CD14-positive monocyte (primary cell): ENCODE results near the gene MXRA8. TPM values are rescaled to one million over a fixed set of nuclear protein-coding genes. Genes with fewer than 3 reads are reported as not detected.

Experiments used
- DNase-seq, 3 donors: peaks; one replicate each; pipeline ENCODE4 v3.0.0-alpha.2; 2011 to 2022
- H2AFZ ChIP-seq: 2 replicates; pipeline ENCODE4 v1.6.0; 2012; ENCODE audit warnings: mild to moderate bottlenecking, low read depth, low read length, inconsistent platforms; ENCODE audit not compliant: insufficient read depth, poor library complexity, severe bottlenecking
- H3K27ac ChIP-seq, 2 donors: 1 replicate in 1 of 2; 2 replicates in 1 of 2; pipeline ENCODE4 v1.5.1; 2012 to 2013; ENCODE audit warnings: low read length in 2 of 2, control low read depth in 1 of 2, inconsistent platforms in 1 of 2, low read depth in 1 of 2, mild to moderate bottlenecking in 1 of 2
- H3K27me3 ChIP-seq, 2 donors: one replicate each; pipeline versions ENCODE4 v1.6.0 to v1.6.1; 2011 to 2013; ENCODE audit warnings: low read length in 2 of 2; ENCODE audit not compliant: control insufficient read depth in 2 of 2, insufficient read depth in 2 of 2
- H3K36me3 ChIP-seq, 2 donors: replicated peaks in 1 of 2; 1 replicate in 1 of 2; 2 replicates in 1 of 2; pipeline versions ENCODE4 v1.5.1 to v1.6.1; 2012 to 2013; ENCODE audit warnings: low read length in 2 of 2, control low read depth in 1 of 2, inconsistent platforms in 1 of 2, mild to moderate bottlenecking in 1 of 2; ENCODE audit not compliant: insufficient read depth in 2 of 2, control insufficient read depth in 1 of 2
- H3K4me1 ChIP-seq, 2 donors: 1 replicate in 1 of 2; 2 replicates in 1 of 2; pipeline versions ENCODE4 v1.5.1 to v1.6.1; 2012 to 2013; ENCODE audit warnings: low read length in 2 of 2, control low read depth in 1 of 2, inconsistent platforms in 1 of 2, mild to moderate bottlenecking in 1 of 2, moderate library complexity in 1 of 2; ENCODE audit not compliant: insufficient read depth in 2 of 2, control insufficient read depth in 1 of 2
- H3K4me2 ChIP-seq: replicated peaks from 2 replicates; pipeline ENCODE3; 2012; ENCODE audit warnings: low read length, moderate library complexity, mild to moderate bottlenecking; ENCODE audit not compliant: poor library complexity, severe bottlenecking; ENCODE audit errors: extremely low read depth
- H3K4me3 ChIP-seq, 3 experiments: fragments of 200-600 bp in 1 of 3; sonication (generic) in 1 of 3; replicated peaks in 1 of 3; 1 replicate in 2 of 3; 2 replicates in 1 of 3; pipeline ENCODE4 v1.5.1; 2011 to 2013; ENCODE audit warnings: low read length in 3 of 3, mild to moderate bottlenecking in 3 of 3, control low read depth in 2 of 3, low read depth in 2 of 3, inconsistent platforms in 1 of 3, moderate library complexity in 1 of 3
- H3K79me2 ChIP-seq: 2 replicates; pipeline ENCODE4 v1.6.0; 2012; ENCODE audit warnings: mild to moderate bottlenecking, control low read depth, inconsistent platforms, low read length, moderate library complexity; ENCODE audit not compliant: insufficient read depth
- H3K9ac ChIP-seq: 2 replicates; pipeline ENCODE4 v1.6.0; 2017; ENCODE audit warnings: low read length, mild to moderate bottlenecking; ENCODE audit not compliant: insufficient read depth, poor library complexity, severe bottlenecking
- H3K9me3 ChIP-seq, 2 donors: replicated peaks in 1 of 2; 1 replicate in 1 of 2; 2 replicates in 1 of 2; pipeline versions ENCODE4 v1.5.1 to v1.6.1; 2012 to 2013; ENCODE audit warnings: low read length in 2 of 2, control low read depth in 1 of 2; ENCODE audit not compliant: control insufficient read depth in 1 of 2, insufficient read depth in 1 of 2
- H4K20me1 ChIP-seq: 2 replicates; pipeline ENCODE4 v1.6.0; 2012; ENCODE audit warnings: mild to moderate bottlenecking, low read length, control low read depth, moderate library complexity; ENCODE audit not compliant: insufficient read depth
- H3K27ac Mint-ChIP-seq, 7 donors: one replicate each; pipeline ENCODE4 v1.8.0; 2020; ENCODE audit warnings: mild to moderate bottlenecking in 7 of 7, mixed read lengths in 7 of 7, moderate library complexity in 6 of 7, inconsistent platforms in 2 of 7
- H3K27me3 Mint-ChIP-seq, 3 donors: one replicate each; pipeline ENCODE4 v1.8.0; 2021 to 2022; ENCODE audit warnings: low read depth in 3 of 3, mild to moderate bottlenecking in 3 of 3, mixed read lengths in 3 of 3, moderate library complexity in 3 of 3, inconsistent platforms in 1 of 3
- H3K36me3 Mint-ChIP-seq, 2 donors: one replicate each; pipeline ENCODE4 v1.8.0; 2020; ENCODE audit warnings: mixed read lengths in 2 of 2, inconsistent platforms in 1 of 2, mild to moderate bottlenecking in 1 of 2
- H3K4me1 Mint-ChIP-seq: one replicate; pipeline ENCODE4 v1.8.0; 2020; ENCODE audit warnings: mild to moderate bottlenecking, mixed read lengths
- H3K4me3 Mint-ChIP-seq, 2 donors: one replicate each; pipeline ENCODE4 v1.8.0; 2020; ENCODE audit warnings: mild to moderate bottlenecking in 2 of 2, mixed read lengths in 2 of 2, moderate library complexity in 1 of 2
- H3K9me3 Mint-ChIP-seq, 7 donors: one replicate each; pipeline ENCODE4 v1.8.0; 2020 to 2022; ENCODE audit warnings: mixed read lengths in 7 of 7, mild to moderate bottlenecking in 6 of 7, moderate library complexity in 6 of 7, inconsistent platforms in 2 of 7
- WGBS: methylation state at CpG from one replicate; pipeline ENCODE4 v1.1.5; 2013; ENCODE audit warnings: missing lambda C conversion rate; ENCODE audit not compliant: insufficient coverage; 5-methylcytosine and 5-hydroxymethylcytosine counted together
- intact Hi-C, 2 donors: fragments of 100-400 bp; cut with micrococcal nuclease; formaldehyde crosslinking; loops; one replicate each; pipeline versions ENCODE4 v1.15.0 to v1.15.1; 2023
- polyA plus RNA-seq, 3 donors: library from polyadenylated mRNA; depleted of rRNA in 1 of 3; unstranded in 2 of 3; stranded (reverse) in 1 of 3; fragments of 300-500 nt in 2 of 3; fragments of >200 nt in 1 of 3; fragmentation: Illumina TruSeq in 2 of 3; gene quantifications; 1 replicate in 2 of 3; 2 replicates in 1 of 3; pipeline ENCODE4 v1.2.3, GENCODE V29; 2012 to 2021
- TF ChIP-seq, protein P1 (sequence below): fragments of 200-600 bp; IDR thresholded peaks from one replicate; pipeline ENCODE4 v1.8.0; 2022; ENCODE audit warnings: antibody characterized with exemption, mild to moderate bottlenecking

The MXRA8 gene
- polyA plus RNA-seq, 3 donors = not detected

DNA sequence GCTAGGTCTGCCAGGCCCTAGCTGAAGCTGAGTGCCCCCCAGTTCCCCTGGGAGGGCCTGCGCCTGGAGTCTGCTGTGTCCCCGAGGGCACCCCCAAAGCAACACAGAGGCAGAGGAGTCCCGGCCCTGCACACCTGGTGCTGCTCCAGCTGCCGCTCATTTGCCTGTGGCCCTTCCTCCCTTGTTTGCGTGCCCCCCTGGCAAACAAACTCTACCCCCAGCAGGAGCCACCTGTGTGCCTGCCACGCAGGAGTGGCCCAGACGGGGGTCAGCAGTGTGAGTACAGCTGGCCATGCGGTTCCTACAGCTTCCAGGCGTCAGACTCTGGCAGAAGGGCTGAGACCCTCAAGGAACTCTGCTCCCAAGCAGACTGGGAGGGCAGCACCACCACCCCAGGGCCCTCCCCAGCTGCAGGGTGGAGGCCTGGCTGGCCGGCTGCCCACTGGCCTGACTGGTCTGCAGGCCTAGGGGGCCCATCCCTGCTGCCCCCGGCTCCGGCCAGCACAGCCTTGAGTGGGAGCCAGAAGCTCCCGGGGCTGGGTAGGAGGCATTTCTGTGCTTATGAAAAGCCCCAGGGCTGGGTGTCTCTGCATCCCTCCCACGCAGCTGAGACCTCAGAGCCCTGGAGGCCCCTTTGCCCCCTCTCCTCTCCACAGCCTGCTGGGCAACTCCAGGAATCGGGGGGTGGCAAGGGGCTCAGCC is 27.8 kb downstream of the MXRA8 start:
- DNase-seq = no peak
- Histone ChIP-seq H4K20me1 (peaks cover 10% of the 10 kb centered on the region), H3K4me1 (peaks cover 8 to 9% of the 10 kb centered on the region in 2 donors), H3K9me3 (no peaks in the 10 kb centered on the region), H3K4me3 (no peak overlapping the region), H2AFZ (no peak overlapping the region), H3K27ac (no peak overlapping the region), H3K27me3 (no peaks in the 10 kb centered on the region), H3K79me2 (peaks cover 12% of the 10 kb centered on the region), H3K36me3 (peaks cover 7 to 12% of the 10 kb centered on the region in 2 donors), H3K9ac (no peak overlapping the region), H3K4me2 (no peak overlapping the region)
- 93% methylated on average over 15 of the region's 15 CpGs for WGBS
- peaks cover 0 to 3% (median 0%) of the 10 kb centered on the region in 7 donors for H3K9me3 Mint-ChIP-seq
- intact Hi-C loops = no loop called here
- no peaks in the 10 kb centered on the region for H3K27me3 Mint-ChIP-seq
- peaks cover 8% of the 10 kb centered on the region for H3K4me1 Mint-ChIP-seq
- TF ChIP-seq, protein P1, sequence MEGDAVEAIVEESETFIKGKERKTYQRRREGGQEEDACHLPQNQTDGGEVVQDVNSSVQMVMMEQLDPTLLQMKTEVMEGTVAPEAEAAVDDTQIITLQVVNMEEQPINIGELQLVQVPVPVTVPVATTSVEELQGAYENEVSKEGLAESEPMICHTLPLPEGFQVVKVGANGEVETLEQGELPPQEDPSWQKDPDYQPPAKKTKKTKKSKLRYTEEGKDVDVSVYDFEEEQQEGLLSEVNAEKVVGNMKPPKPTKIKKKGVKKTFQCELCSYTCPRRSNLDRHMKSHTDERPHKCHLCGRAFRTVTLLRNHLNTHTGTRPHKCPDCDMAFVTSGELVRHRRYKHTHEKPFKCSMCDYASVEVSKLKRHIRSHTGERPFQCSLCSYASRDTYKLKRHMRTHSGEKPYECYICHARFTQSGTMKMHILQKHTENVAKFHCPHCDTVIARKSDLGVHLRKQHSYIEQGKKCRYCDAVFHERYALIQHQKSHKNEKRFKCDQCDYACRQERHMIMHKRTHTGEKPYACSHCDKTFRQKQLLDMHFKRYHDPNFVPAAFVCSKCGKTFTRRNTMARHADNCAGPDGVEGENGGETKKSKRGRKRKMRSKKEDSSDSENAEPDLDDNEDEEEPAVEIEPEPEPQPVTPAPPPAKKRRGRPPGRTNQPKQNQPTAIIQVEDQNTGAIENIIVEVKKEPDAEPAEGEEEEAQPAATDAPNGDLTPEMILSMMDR = no peak
- no peak overlapping the region for H3K27ac Mint-ChIP-seq
- H3K36me3 Mint-ChIP-seq = peaks cover 4 to 19% of the 10 kb centered on the region in 2 donors
- H3K4me3 Mint-ChIP-seq = no peak overlapping the region

DNA sequence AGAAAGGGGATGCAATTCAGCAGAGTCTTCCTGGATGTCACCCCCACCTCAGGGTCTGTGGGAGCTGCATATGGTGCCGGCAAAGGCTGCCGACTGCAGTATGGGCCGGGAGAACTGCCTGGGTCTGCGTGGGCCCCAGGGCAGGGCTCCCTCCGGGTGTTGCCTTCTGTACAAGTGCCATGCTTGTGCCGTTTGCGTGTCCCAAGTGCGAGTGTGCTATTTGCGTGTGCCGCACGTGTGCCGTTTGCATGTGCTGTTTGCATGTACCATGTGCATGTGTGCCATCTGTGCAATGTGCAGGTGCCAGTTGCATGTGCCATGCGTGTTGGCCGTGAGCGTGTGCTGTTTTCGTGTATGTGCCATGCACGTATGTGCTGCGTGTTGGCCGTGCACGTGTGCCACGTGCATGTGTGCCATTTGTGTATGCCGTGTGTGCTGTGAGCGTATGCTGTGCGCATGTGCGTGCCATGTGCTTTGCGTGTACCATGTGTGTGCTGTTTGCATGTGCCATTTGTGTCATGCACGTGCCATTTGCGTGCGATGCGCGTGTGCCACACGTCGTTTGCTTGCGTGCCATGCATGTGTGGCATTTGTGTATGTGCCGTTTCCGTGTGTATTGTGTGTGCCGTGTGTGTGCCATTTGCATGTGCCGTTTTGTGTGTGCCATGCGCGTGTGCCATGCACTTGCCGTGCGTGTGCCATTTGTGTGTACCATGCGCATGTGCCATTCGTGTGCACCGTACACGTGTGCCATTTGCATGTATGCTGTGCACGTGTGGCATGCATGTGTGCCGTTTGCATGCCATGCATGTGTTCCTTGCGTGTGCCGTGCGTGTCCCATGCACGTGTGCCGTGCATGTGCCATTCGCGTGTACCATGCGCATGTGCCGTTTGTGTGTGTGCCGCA is 28.8 kb downstream of the MXRA8 start:
- peaks cover 12% of the 10 kb centered on the region for H3K4me1 Mint-ChIP-seq
- H3K36me3 Mint-ChIP-seq = peaks cover 4 to 19% of the 10 kb centered on the region in 2 donors
- no peak overlapping the region for H3K4me2 ChIP-seq
- no peaks in the 10 kb centered on the region for H3K27me3 Mint-ChIP-seq
- no peak overlapping the region for H3K4me3 ChIP-seq
- 97% methylated on average over 57 of the region's 58 CpGs for WGBS
- no peak for DNase-seq
- H3K36me3 ChIP-seq = peaks cover 7 to 12% of the 10 kb centered on the region in 2 donors
- intact Hi-C loops = no loop called here
- H2AFZ ChIP-seq = no peak overlapping the region
- H3K79me2 ChIP-seq = peaks cover 21% of the 10 kb centered on the region
- H3K4me1 ChIP-seq = peaks cover 14 to 16% of the 10 kb centered on the region in 2 donors
- no peak overlapping the region for H3K4me3 Mint-ChIP-seq
- H3K9me3 ChIP-seq = no peaks in the 10 kb centered on the region
- H3K9me3 Mint-ChIP-seq = peaks cover 0 to 3% (median 0%) of the 10 kb centered on the region in 7 donors
- TF ChIP-seq, protein P1 = no peak
- H3K27ac ChIP-seq = no peak overlapping the region
- no peak overlapping the region for H3K9ac ChIP-seq
- H3K27ac Mint-ChIP-seq = peak overlapping the region in 1 of 7 donors; percentile 13
- H4K20me1 ChIP-seq = peaks cover 13% of the 10 kb centered on the region
- H3K27me3 ChIP-seq = no peaks in the 10 kb centered on the region
